ENCODE results near the gene WDR7.

The WDR7 gene

DNA sequence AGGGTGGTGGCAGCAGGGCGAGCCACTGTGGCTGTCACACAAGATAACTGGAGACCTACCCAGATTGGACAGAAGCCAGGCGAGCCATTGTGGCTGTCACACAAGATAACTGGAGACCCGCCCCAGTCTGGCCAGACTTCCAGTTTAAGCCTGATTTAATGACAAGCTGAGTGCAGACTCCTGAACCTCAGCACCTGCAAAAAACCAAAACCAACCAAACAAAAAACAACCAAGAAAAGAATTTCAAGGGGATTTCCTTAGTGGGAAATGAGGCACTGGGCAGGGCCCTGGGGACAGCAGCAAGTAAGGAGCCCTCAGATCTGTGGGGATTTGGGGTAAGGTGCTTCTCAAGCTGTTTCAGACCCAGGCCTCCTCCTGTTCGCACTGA lies 400.5 kb downstream of the WDR7 start:
- ATAC-seq (ENCODE audit: low read depth) = no peak
- Histone ChIP-seq H3K4me3 (ENCODE audit: severe bottlenecking) (no peak overlapping the region), H3K27ac (ENCODE audit: poor library complexity, severe bottlenecking) (no peak overlapping the region), H3K9me3 (ENCODE audit: severe bottlenecking) (no peaks in the 10 kb centered on the region), H3K4me1 (ENCODE audit: insufficient read depth, poor library complexity, severe bottlenecking) (no peaks in the 10 kb centered on the region), H3K27me3 (ENCODE audit: insufficient read depth, poor library complexity, severe bottlenecking) (no peaks in the 10 kb centered on the region), H3K36me3 (ENCODE audit: low read depth) (no peaks in the 10 kb centered on the region)
- DNase-seq (ENCODE audit: low spot score) = no peak
- TF ChIP-seq, protein P1, sequence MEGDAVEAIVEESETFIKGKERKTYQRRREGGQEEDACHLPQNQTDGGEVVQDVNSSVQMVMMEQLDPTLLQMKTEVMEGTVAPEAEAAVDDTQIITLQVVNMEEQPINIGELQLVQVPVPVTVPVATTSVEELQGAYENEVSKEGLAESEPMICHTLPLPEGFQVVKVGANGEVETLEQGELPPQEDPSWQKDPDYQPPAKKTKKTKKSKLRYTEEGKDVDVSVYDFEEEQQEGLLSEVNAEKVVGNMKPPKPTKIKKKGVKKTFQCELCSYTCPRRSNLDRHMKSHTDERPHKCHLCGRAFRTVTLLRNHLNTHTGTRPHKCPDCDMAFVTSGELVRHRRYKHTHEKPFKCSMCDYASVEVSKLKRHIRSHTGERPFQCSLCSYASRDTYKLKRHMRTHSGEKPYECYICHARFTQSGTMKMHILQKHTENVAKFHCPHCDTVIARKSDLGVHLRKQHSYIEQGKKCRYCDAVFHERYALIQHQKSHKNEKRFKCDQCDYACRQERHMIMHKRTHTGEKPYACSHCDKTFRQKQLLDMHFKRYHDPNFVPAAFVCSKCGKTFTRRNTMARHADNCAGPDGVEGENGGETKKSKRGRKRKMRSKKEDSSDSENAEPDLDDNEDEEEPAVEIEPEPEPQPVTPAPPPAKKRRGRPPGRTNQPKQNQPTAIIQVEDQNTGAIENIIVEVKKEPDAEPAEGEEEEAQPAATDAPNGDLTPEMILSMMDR (IDR thresholded peaks at IDR 0.05; ENCODE audit: poor library complexity, severe bottlenecking) = no peak

DNA sequence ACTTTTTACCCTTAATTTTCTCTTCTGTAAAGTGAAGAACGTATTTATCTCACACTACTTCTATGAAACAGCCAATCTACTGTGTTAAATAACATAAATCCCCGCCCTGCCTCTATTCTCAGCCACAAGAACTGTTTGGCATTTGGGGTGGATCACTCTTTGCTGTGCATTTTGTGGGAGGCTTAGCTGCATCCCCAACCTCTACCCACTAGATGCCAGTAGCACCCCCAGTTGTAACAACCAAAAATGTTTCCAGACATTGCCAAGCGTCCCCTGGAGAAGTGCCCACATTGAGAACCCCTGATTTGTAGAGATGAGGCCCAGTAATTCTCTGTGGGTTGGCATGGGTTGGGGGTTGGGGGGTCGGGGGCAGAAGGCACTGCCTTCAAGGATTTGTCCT lies 401.0 kb downstream of the WDR7 start:
- H3K27me3 ChIP-seq (ENCODE audit: insufficient read depth, poor library complexity, severe bottlenecking) = no peaks in the 10 kb centered on the region
- no peaks in the 10 kb centered on the region for H3K4me1 ChIP-seq (ENCODE audit: insufficient read depth, poor library complexity, severe bottlenecking)
- no peaks in the 10 kb centered on the region for H3K9me3 ChIP-seq (ENCODE audit: severe bottlenecking)
- no peak overlapping the region for H3K4me3 ChIP-seq (ENCODE audit: severe bottlenecking)
- H3K36me3 ChIP-seq (ENCODE audit: low read depth) = no peaks in the 10 kb centered on the region
- DNase-seq (ENCODE audit: low spot score) (no peak), ATAC-seq (ENCODE audit: low read depth) (no peak)
- no peak overlapping the region for H3K27ac ChIP-seq (ENCODE audit: poor library complexity, severe bottlenecking)
- TF ChIP-seq, protein P1 (IDR thresholded peaks at IDR 0.05; ENCODE audit: poor library complexity, severe bottlenecking) = peak; percentile 5

DNA sequence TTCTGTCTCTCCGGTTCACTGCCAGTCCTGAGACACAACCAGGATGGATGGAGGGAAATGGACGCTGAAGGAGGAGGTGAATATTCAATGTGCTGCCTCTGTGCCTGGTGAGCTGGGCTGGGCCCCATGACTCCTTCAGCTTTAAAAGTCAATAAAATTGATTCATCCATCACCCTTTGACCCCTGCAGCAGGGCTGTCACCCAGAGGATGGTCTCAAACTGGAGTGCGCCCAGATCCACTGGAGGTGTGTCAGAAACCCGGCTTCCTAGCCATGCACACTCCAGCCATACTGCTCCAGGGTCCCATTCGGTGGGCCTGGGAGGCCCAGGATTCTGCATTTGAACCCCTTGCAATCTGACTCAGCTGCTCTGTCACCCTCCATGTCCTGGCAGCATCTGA lies 401.6 kb downstream of the WDR7 start:
- no peak for ATAC-seq (ENCODE audit: low read depth)
- Histone ChIP-seq H3K9me3 (ENCODE audit: severe bottlenecking) (no peaks in the 10 kb centered on the region), H3K4me1 (ENCODE audit: insufficient read depth, poor library complexity, severe bottlenecking) (no peaks in the 10 kb centered on the region), H3K27ac (ENCODE audit: poor library complexity, severe bottlenecking) (no peak overlapping the region), H3K4me3 (ENCODE audit: severe bottlenecking) (no peak overlapping the region), H3K27me3 (ENCODE audit: insufficient read depth, poor library complexity, severe bottlenecking) (no peaks in the 10 kb centered on the region), H3K36me3 (ENCODE audit: low read depth) (no peaks in the 10 kb centered on the region)
- no peak for DNase-seq (ENCODE audit: low spot score)
- TF ChIP-seq, protein P1 (IDR thresholded peaks at IDR 0.05; ENCODE audit: poor library complexity, severe bottlenecking) = no peak

DNA sequence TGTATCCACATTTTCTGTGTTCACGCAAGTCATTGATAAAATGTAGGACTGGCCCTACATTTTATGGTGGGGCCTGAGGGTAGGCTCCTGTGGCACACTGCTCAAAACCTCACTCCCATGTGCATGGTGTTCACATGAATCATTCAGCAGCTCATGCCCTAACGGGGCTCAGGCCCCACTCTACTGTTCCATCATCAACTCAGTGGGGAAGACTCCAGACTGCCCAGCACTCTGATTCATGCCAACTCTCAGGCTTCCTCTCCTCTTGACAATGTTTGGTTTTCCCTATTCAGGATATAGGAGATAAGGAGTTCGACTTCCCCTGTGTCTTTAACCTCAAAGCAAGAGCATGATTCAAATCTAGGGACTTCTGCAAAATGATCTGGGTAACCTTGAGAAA lies 403.7 kb downstream of the WDR7 start:
- DNase-seq (ENCODE audit: low spot score) (no peak), ATAC-seq (ENCODE audit: low read depth) (no peak)
- no peak overlapping the region for H3K4me3 ChIP-seq (ENCODE audit: severe bottlenecking)
- no peaks in the 10 kb centered on the region for H3K27me3 ChIP-seq (ENCODE audit: insufficient read depth, poor library complexity, severe bottlenecking)
- no peaks in the 10 kb centered on the region for H3K4me1 ChIP-seq (ENCODE audit: insufficient read depth, poor library complexity, severe bottlenecking)
- no peaks in the 10 kb centered on the region for H3K9me3 ChIP-seq (ENCODE audit: severe bottlenecking)
- no peak overlapping the region for H3K27ac ChIP-seq (ENCODE audit: poor library complexity, severe bottlenecking)
- TF ChIP-seq, protein P1 (IDR thresholded peaks at IDR 0.05; ENCODE audit: poor library complexity, severe bottlenecking) = no peak
- no peaks in the 10 kb centered on the region for H3K36me3 ChIP-seq (ENCODE audit: low read depth)

DNA sequence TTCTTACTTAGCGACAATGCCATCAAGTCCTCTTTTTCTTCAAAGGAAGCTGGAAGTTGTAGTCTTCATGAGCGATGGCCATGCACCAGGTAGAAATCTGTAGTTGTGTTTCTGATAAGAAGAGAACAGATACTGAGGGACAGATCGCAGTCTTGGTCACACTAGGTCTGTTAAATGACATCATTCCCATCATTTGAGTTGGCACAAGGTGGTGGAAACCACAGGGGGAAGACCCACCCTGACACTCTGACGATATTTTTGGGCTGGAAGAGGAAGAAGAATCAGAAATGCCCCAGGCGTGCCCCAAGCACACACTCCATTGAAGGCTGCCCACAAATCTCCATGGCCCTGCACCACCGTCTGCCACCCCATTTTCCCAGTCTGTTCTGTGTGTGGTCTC lies 406.7 kb downstream of the WDR7 start:
- TF ChIP-seq, protein P1 (IDR thresholded peaks at IDR 0.05; ENCODE audit: poor library complexity, severe bottlenecking) = no peak
- H3K36me3 ChIP-seq (ENCODE audit: low read depth) = no peaks in the 10 kb centered on the region
- no peaks in the 10 kb centered on the region for H3K9me3 ChIP-seq (ENCODE audit: severe bottlenecking)
- H3K4me1 ChIP-seq (ENCODE audit: insufficient read depth, poor library complexity, severe bottlenecking) = no peaks in the 10 kb centered on the region
- H3K27ac ChIP-seq (ENCODE audit: poor library complexity, severe bottlenecking) = no peak overlapping the region
- no peak overlapping the region for H3K4me3 ChIP-seq (ENCODE audit: severe bottlenecking)
- H3K27me3 ChIP-seq (ENCODE audit: insufficient read depth, poor library complexity, severe bottlenecking) = no peaks in the 10 kb centered on the region
- ATAC-seq (ENCODE audit: low read depth) (no peak), DNase-seq (ENCODE audit: low spot score) (no peak)
